ENCODE measurements around the gene GFAP. TPM values are rescaled to one million over a fixed set of nuclear protein-coding genes. Genes with fewer than 3 reads are reported as not detected.
A peak's percentile ranks its signal among the peaks of the same experiment; 100 is the strongest.

The GFAP gene
- total and polyA plus RNA-seq, 5 donors from 2014 or later: not detected

DNA sequence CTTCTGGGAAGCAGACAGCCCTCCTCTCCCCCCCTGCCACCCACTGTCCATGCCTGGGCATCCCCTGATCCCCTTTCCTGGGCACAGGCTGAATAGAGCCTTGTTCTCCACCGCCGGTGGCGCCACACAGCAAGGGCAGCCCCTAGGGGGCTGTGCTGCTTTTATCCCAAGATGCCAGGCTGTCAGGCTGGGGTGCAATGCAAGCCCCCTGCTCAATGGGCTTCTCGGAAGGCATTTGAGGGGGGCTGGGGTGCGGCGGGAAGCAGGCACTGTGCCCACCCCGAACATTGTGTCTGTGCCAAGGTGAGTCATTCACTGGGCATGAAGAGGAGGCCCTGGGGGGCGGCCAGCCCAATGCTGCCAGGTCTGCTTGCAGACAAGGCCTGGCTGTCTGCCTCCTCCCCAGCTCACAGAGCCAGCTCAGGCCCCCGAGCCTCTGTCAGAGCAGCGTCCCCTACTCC, 1.5 kb upstream of the GFAP start:
- no peaks in the 10 kb centered on the region for H3K9me3 ChIP-seq (ENCODE audit: control insufficient read depth in 2 of 2, low read length in 2 of 2)
- no peaks in the 10 kb centered on the region for H3K36me3 ChIP-seq (ENCODE audit: control insufficient read depth, insufficient read depth, low read length)
- Mint-ChIP-seq H3K27ac (no peak overlapping the region), H3K36me3 (no peaks in the 10 kb centered on the region), H3K4me1 (peaks cover 0 to 16% (median 4%) of the 10 kb centered on the region in 4 donors), H3K9me3 (no peaks in the 10 kb centered on the region), H3K4me3 (no peak overlapping the region), H3K27me3 (peaks cover 26% of the 10 kb centered on the region)
- DNase-seq: no peak
- no peak overlapping the region for H3K27ac ChIP-seq (ENCODE audit: insufficient read depth, low read length, poor library complexity, severe bottlenecking)
- H3K4me1 ChIP-seq (ENCODE audit: control insufficient read depth, insufficient read depth, low read length, poor library complexity, severe bottlenecking): no peaks in the 10 kb centered on the region
- H3K4me3 ChIP-seq (ENCODE audit: low read depth, low read length): no peak overlapping the region
- ATAC-seq (ENCODE audit: low read depth in 2 of 2): no peak
- peaks cover 3% of the 10 kb centered on the region for H3K27me3 ChIP-seq (ENCODE audit: control insufficient read depth, insufficient read depth, low read length)

GRCh38 chr17:44915862-44916780, 821 bp upstream of the GFAP start:
- Mint-ChIP-seq H3K27me3 (peaks cover 25% of the 10 kb centered on the region), H3K4me3 (no peak overlapping the region), H3K27ac (no peak overlapping the region), H3K36me3 (no peaks in the 10 kb centered on the region), H3K9me3 (no peaks in the 10 kb centered on the region), H3K4me1 (peaks cover 0 to 16% (median 4%) of the 10 kb centered on the region in 4 donors)
- no peaks in the 10 kb centered on the region for H3K36me3 ChIP-seq (ENCODE audit: control insufficient read depth, insufficient read depth, low read length)
- H3K27me3 ChIP-seq (ENCODE audit: control insufficient read depth, insufficient read depth, low read length): peaks cover 3% of the 10 kb centered on the region
- DNase-seq (no peak), ATAC-seq (ENCODE audit: low read depth in 2 of 2) (no peak)
- H3K27ac ChIP-seq (ENCODE audit: insufficient read depth, low read length, poor library complexity, severe bottlenecking): no peak overlapping the region
- no peak overlapping the region for H3K4me3 ChIP-seq (ENCODE audit: low read depth, low read length)
- H3K9me3 ChIP-seq (ENCODE audit: control insufficient read depth in 2 of 2, low read length in 2 of 2): no peaks in the 10 kb centered on the region
- peaks cover 4% of the 10 kb centered on the region for H3K4me1 ChIP-seq (ENCODE audit: control insufficient read depth, insufficient read depth, low read length, poor library complexity, severe bottlenecking)

DNA sequence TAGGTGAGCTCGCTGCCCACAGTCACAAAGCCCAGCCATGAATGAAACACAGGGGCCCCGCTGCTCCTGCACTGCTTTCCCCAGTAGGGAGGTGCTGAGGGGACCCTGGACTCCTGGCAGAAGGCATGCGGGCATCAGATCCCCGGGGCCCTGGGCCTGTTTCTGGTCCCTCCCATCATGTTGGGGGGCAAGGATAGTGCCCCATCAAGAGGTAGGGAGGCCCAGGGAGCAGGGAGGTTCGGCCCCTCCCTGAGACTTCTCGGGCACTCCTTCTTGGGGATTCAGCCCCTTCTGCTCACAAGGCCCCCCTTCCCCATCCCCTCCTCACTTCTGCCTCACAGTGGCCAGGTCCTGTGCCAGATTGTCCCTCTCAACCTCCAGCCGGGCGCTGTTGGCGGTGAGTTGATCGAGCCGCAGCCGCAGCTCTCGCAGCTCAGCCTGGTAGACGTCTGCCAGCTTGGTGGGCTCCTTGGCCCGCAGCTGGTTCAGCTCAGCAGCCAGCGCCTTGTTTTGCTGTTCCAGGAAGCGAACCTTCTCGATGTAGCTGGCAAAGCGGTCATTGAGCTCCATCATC, 515 bp downstream of the GFAP start:
- Histone ChIP-seq H3K27me3 (ENCODE audit: control insufficient read depth, insufficient read depth, low read length) (peaks cover 3% of the 10 kb centered on the region), H3K9me3 (ENCODE audit: control insufficient read depth in 2 of 2, low read length in 2 of 2) (no peaks in the 10 kb centered on the region), H3K4me3 (ENCODE audit: low read depth, low read length) (no peak overlapping the region), H3K27ac (ENCODE audit: insufficient read depth, low read length, poor library complexity, severe bottlenecking) (no peak overlapping the region), H3K36me3 (ENCODE audit: control insufficient read depth, insufficient read depth, low read length) (no peaks in the 10 kb centered on the region), H3K4me1 (ENCODE audit: control insufficient read depth, insufficient read depth, low read length, poor library complexity, severe bottlenecking) (peaks cover 7% of the 10 kb centered on the region)
- H3K36me3 Mint-ChIP-seq: no peaks in the 10 kb centered on the region
- ATAC-seq (ENCODE audit: low read depth in 2 of 2) (no peak), DNase-seq (no peak)
- no peaks in the 10 kb centered on the region for H3K9me3 Mint-ChIP-seq
- peaks cover 34% of the 10 kb centered on the region for H3K27me3 Mint-ChIP-seq
- H3K4me1 Mint-ChIP-seq: peaks cover 0 to 16% (median 9%) of the 10 kb centered on the region in 4 donors
- peak overlapping the region in 1 of 4 donors; percentile 27 for H3K4me3 Mint-ChIP-seq
- no peak overlapping the region for H3K27ac Mint-ChIP-seq

GRCh38 chr17:44914148-44914547, 1.2 kb downstream of the GFAP start:
- Mint-ChIP-seq H3K4me3 (no peak overlapping the region), H3K27me3 (peaks cover 34% of the 10 kb centered on the region), H3K4me1 (peaks cover 0 to 16% (median 9%) of the 10 kb centered on the region in 4 donors), H3K27ac (no peak overlapping the region), H3K9me3 (no peaks in the 10 kb centered on the region), H3K36me3 (no peaks in the 10 kb centered on the region)
- H3K36me3 ChIP-seq (ENCODE audit: control insufficient read depth, insufficient read depth, low read length): no peaks in the 10 kb centered on the region
- H3K4me3 ChIP-seq (ENCODE audit: low read depth, low read length): no peak overlapping the region
- DNase-seq (no peak), ATAC-seq (ENCODE audit: low read depth in 2 of 2) (no peak)
- H3K27me3 ChIP-seq (ENCODE audit: control insufficient read depth, insufficient read depth, low read length): peaks cover 3% of the 10 kb centered on the region
- H3K4me1 ChIP-seq (ENCODE audit: control insufficient read depth, insufficient read depth, low read length, poor library complexity, severe bottlenecking): peaks cover 7% of the 10 kb centered on the region
- no peak overlapping the region for H3K27ac ChIP-seq (ENCODE audit: insufficient read depth, low read length, poor library complexity, severe bottlenecking)
- no peaks in the 10 kb centered on the region for H3K9me3 ChIP-seq (ENCODE audit: control insufficient read depth in 2 of 2, low read length in 2 of 2)

DNA sequence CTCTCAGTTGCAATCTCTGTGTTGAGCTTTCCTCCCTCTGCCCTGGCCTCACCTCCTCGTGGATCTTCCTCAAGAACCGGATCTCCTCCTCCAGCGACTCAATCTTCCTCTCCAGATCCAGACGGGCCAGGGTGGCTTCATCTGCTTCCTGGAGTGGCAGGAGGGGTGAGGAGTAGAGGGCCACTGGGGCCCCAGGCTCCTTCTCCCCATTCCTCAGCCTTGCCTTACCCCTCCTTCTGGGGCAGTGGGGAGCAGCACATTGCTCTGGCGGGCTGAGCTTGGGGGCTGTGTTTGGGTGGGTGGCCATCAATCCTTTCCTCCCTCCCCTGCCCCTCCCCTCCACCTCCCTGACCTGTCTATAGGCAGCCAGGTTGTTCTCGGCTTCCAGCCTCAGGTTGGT, 1.6 kb downstream of the GFAP start:
- no peak overlapping the region for H3K4me3 Mint-ChIP-seq

DNA sequence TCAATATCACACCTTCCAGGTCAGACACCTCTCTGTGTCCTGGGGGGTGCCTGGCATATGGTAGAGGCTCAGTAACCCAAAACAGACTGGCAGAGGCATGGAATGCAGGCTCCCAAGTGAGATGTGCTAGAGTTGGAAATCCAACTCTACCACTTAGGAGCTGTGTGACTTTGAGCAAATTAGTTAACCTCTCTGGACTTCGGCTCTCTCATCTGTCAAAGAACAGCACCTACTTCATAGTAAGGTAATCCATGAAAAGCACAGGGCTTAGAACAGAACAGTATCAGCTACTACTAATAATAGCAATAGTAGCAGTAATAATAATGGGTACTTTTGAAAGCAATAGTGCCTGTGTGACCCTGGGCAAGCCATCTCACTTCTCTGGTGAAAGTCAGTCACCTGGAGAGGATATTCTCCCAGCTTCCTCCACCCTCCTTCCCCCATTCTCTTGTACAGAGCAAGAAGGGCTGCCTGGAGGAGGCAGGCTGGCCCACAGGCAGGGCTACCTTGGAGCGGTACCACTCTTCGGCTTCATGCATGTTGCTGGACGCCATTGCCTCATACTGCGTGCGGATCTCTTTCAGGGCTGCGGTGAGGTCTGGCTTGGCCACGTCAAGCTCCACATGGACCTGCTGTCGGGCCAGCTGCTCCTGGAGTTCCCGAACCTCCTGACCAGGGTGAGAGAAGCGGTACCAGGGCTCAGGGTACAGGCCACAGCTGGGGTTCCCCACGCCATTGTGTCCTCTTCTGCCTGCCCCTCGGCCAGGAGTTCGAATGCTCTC, 2.3 kb downstream of the GFAP start:
- H3K4me3 Mint-ChIP-seq: peak overlapping the region in 2 of 4 donors; percentile 9 to 78
- ATAC-seq (ENCODE audit: low read depth in 2 of 2) (no peak), DNase-seq (no peak)
- peaks cover 3% of the 10 kb centered on the region for H3K27me3 ChIP-seq (ENCODE audit: control insufficient read depth, insufficient read depth, low read length)
- peak overlapping the region in 1 of 3 donors; percentile 5 for H3K27ac Mint-ChIP-seq
- H3K27ac ChIP-seq (ENCODE audit: insufficient read depth, low read length, poor library complexity, severe bottlenecking): no peak overlapping the region
- no peaks in the 10 kb centered on the region for H3K36me3 Mint-ChIP-seq
- H3K4me3 ChIP-seq (ENCODE audit: low read depth, low read length): no peak overlapping the region
- no peaks in the 10 kb centered on the region for H3K9me3 ChIP-seq (ENCODE audit: control insufficient read depth in 2 of 2, low read length in 2 of 2)
- no peaks in the 10 kb centered on the region for H3K36me3 ChIP-seq (ENCODE audit: control insufficient read depth, insufficient read depth, low read length)
- H3K27me3 Mint-ChIP-seq: peaks cover 31% of the 10 kb centered on the region
- peaks cover 7% of the 10 kb centered on the region for H3K4me1 ChIP-seq (ENCODE audit: control insufficient read depth, insufficient read depth, low read length, poor library complexity, severe bottlenecking)
- peaks cover 0 to 16% (median 9%) of the 10 kb centered on the region in 4 donors for H3K4me1 Mint-ChIP-seq
- no peaks in the 10 kb centered on the region for H3K9me3 Mint-ChIP-seq

More for the DNA sequence above, 1.6 kb downstream of the GFAP start:
- Mint-ChIP-seq H3K9me3 (no peaks in the 10 kb centered on the region), H3K36me3 (no peaks in the 10 kb centered on the region), H3K27ac (no peak overlapping the region), H3K27me3 (peaks cover 33% of the 10 kb centered on the region), H3K4me1 (peaks cover 0 to 16% (median 9%) of the 10 kb centered on the region in 4 donors)
- DNase-seq (no peak), ATAC-seq (ENCODE audit: low read depth in 2 of 2) (no peak)
- no peaks in the 10 kb centered on the region for H3K9me3 ChIP-seq (ENCODE audit: control insufficient read depth in 2 of 2, low read length in 2 of 2)
- peaks cover 3% of the 10 kb centered on the region for H3K27me3 ChIP-seq (ENCODE audit: control insufficient read depth, insufficient read depth, low read length)
- H3K4me1 ChIP-seq (ENCODE audit: control insufficient read depth, insufficient read depth, low read length, poor library complexity, severe bottlenecking): peaks cover 7% of the 10 kb centered on the region
- no peak overlapping the region for H3K27ac ChIP-seq (ENCODE audit: insufficient read depth, low read length, poor library complexity, severe bottlenecking)
- H3K36me3 ChIP-seq (ENCODE audit: control insufficient read depth, insufficient read depth, low read length): no peaks in the 10 kb centered on the region
- H3K4me3 ChIP-seq (ENCODE audit: low read depth, low read length): no peak overlapping the region

- Mint-ChIP-seq H3K4me3 (peak overlapping the region in 3 of 4 donors; percentile 58 to 72 (median 72)), H3K4me1 (peaks cover 0 to 16% (median 9%) of the 10 kb centered on the region in 4 donors), H3K36me3 (no peaks in the 10 kb centered on the region), H3K9me3 (no peaks in the 10 kb centered on the region), H3K27ac (no peak overlapping the region), H3K27me3 (peaks cover 32% of the 10 kb centered on the region)
- Histone ChIP-seq H3K4me1 (ENCODE audit: control insufficient read depth, insufficient read depth, low read length, poor library complexity, severe bottlenecking) (peaks cover 7% of the 10 kb centered on the region), H3K27ac (ENCODE audit: insufficient read depth, low read length, poor library complexity, severe bottlenecking) (no peak overlapping the region), H3K9me3 (ENCODE audit: control insufficient read depth in 2 of 2, low read length in 2 of 2) (no peaks in the 10 kb centered on the region), H3K36me3 (ENCODE audit: control insufficient read depth, insufficient read depth, low read length) (no peaks in the 10 kb centered on the region), H3K27me3 (ENCODE audit: control insufficient read depth, insufficient read depth, low read length) (peaks cover 3% of the 10 kb centered on the region), H3K4me3 (ENCODE audit: low read depth, low read length) (no peak overlapping the region)
- DNase-seq: peak; percentile 33 to 61 (median 41)
- ATAC-seq (ENCODE audit: low read depth in 2 of 2): peak; percentile 58 to 60
These were observed 3.9 kb downstream of the GFAP start for GRCh38 chr17:44911133-44912001.
